H9 (cell line): ENCODE results near the gene TBCB. TPM values are rescaled to one million over a fixed set of nuclear protein-coding genes. Genes with fewer than 3 reads are reported as not detected.

Experiments
- DNase-seq: peaks from one replicate; pipeline ENCODE4 v3.0.0-alpha.2; 2017
- H2AFZ ChIP-seq: one replicate; pipeline ENCODE4 v1.6.1; 2013; ENCODE audit warnings: mild to moderate bottlenecking, low read length, control low read depth, moderate library complexity
- H2AK5ac ChIP-seq: 2 replicates; pipeline ENCODE4 v1.6.1; 2013; ENCODE audit warnings: low read length, control low read depth, mixed read lengths; ENCODE audit not compliant: insufficient read length
- H2BK120ac ChIP-seq: one replicate; pipeline ENCODE4 v1.6.1; 2013; ENCODE audit warnings: low read depth, mild to moderate bottlenecking, low read length, control low read depth, inconsistent platforms; ENCODE audit not compliant: poor library complexity, severe bottlenecking
- H2BK12ac ChIP-seq: 2 replicates; pipeline ENCODE4 v1.6.1; 2013; ENCODE audit warnings: low read length, control low read depth, mixed read lengths, low read depth; ENCODE audit not compliant: insufficient read length
- H2BK15ac ChIP-seq: 2 replicates; pipeline ENCODE4 v1.6.1; 2013; ENCODE audit warnings: low read depth, low read length, control low read depth
- H2BK20ac ChIP-seq: one replicate; pipeline ENCODE4 v1.6.1; 2013; ENCODE audit warnings: low read depth, mild to moderate bottlenecking, low read length, control low read depth, inconsistent platforms; ENCODE audit not compliant: poor library complexity, severe bottlenecking
- H2BK5ac ChIP-seq: 2 replicates; pipeline ENCODE4 v1.6.1; 2013; ENCODE audit warnings: low read length, control low read depth, mixed read lengths; ENCODE audit not compliant: insufficient read length
- H3K14ac ChIP-seq: 2 replicates; pipeline ENCODE4 v1.6.1; 2013; ENCODE audit warnings: low read length, control low read depth; ENCODE audit not compliant: insufficient read depth
- H3K18ac ChIP-seq: 2 replicates; pipeline ENCODE4 v1.6.1; 2013; ENCODE audit warnings: low read depth, mild to moderate bottlenecking, mixed read lengths, low read length, control low read depth; ENCODE audit not compliant: insufficient read length
- H3K23ac ChIP-seq: 2 replicates; pipeline ENCODE4 v1.6.1; 2013; ENCODE audit warnings: low read length, control low read depth, mixed read lengths, low read depth; ENCODE audit not compliant: insufficient read length
- H3K23me2 ChIP-seq: 2 replicates; pipeline ENCODE4 v1.6.1; 2013; ENCODE audit warnings: low read depth, mild to moderate bottlenecking, mixed read lengths, low read length, control low read depth; ENCODE audit not compliant: insufficient read length, poor library complexity, severe bottlenecking
- H3K27ac ChIP-seq: 2 replicates; pipeline ENCODE4 v1.5.1; 2013; ENCODE audit warnings: low read length, control low read depth, mixed read lengths, low read depth; ENCODE audit not compliant: insufficient read length
- H3K27me3 ChIP-seq: 2 replicates; pipeline ENCODE4 v1.6.1; 2013; ENCODE audit warnings: low read length, control low read depth, inconsistent platforms; ENCODE audit not compliant: insufficient read depth
- H3K4ac ChIP-seq: 2 replicates; pipeline ENCODE4 v1.6.1; 2013; ENCODE audit warnings: low read depth, mild to moderate bottlenecking, control low read depth, inconsistent platforms, low read length, moderate library complexity
- H3K4me1 ChIP-seq: 2 replicates; pipeline ENCODE4 v1.6.1; 2013; ENCODE audit warnings: low read length, control low read depth, inconsistent platforms; ENCODE audit not compliant: insufficient read depth
- H3K4me2 ChIP-seq: 2 replicates; pipeline ENCODE4 v1.6.1; 2013; ENCODE audit warnings: low read length, control low read depth, mixed read lengths; ENCODE audit not compliant: insufficient read length, insufficient read depth
- H3K56ac ChIP-seq: 2 replicates; pipeline ENCODE4 v1.6.1; 2013; ENCODE audit warnings: low read depth, mild to moderate bottlenecking, mixed read lengths, low read length, control low read depth; ENCODE audit not compliant: insufficient read length
- H3K79me1 ChIP-seq: 2 replicates; pipeline ENCODE4 v1.6.1; 2013; ENCODE audit warnings: low read depth, mild to moderate bottlenecking, moderate library complexity, low read length, control low read depth, inconsistent platforms; ENCODE audit not compliant: insufficient read depth, poor library complexity, severe bottlenecking
- H3K79me2 ChIP-seq: 2 replicates; pipeline ENCODE4 v1.6.1; 2013; ENCODE audit warnings: low read length, control low read depth, inconsistent platforms; ENCODE audit not compliant: insufficient read depth
- H3K9ac ChIP-seq: 2 replicates; pipeline ENCODE4 v1.6.1; 2013; ENCODE audit warnings: low read length, control low read depth, mixed read lengths; ENCODE audit not compliant: insufficient read length; ENCODE audit errors: extremely low read depth
- H3K9me3 ChIP-seq: one replicate; pipeline ENCODE4 v1.6.1; 2013; ENCODE audit warnings: low read depth, low read length, inconsistent platforms; ENCODE audit not compliant: control insufficient read depth
- H3T11ph ChIP-seq: one replicate; pipeline ENCODE4 v1.6.1; 2013; ENCODE audit warnings: mild to moderate bottlenecking, low read length, control low read depth, inconsistent platforms
- H4K20me1 ChIP-seq: one replicate; pipeline ENCODE4 v1.6.1; 2013; ENCODE audit not compliant: control insufficient read depth, insufficient read length, insufficient read depth
- H4K5ac ChIP-seq: 2 replicates; pipeline ENCODE4 v1.6.1; 2013; ENCODE audit warnings: low read depth, mild to moderate bottlenecking, mixed read lengths, low read length, control low read depth; ENCODE audit not compliant: insufficient read length
- H4K8ac ChIP-seq: replicated peaks from 2 replicates; pipeline ENCODE4 v1.6.1; 2013; ENCODE audit warnings: low read length, control low read depth, mixed read lengths, low read depth; ENCODE audit not compliant: insufficient read length
- H4K91ac ChIP-seq: 2 replicates; pipeline ENCODE4 v1.6.1; 2013; ENCODE audit warnings: low read depth, mild to moderate bottlenecking, moderate library complexity, mixed read lengths, low read length, control low read depth; ENCODE audit not compliant: insufficient read length
- H3K27ac Mint-ChIP-seq, 3 experiments: 2 replicates in 2 of 3; 3 replicates in 1 of 3; pipeline ENCODE4 v1.8.0; 2020 to 2021; ENCODE audit warnings: mixed read lengths in 3 of 3, mild to moderate bottlenecking in 1 of 3, moderate library complexity in 1 of 3
- H3K27me3 Mint-ChIP-seq: 2 replicates; pipeline ENCODE4 v1.8.0; 2021; ENCODE audit warnings: low read depth, mild to moderate bottlenecking, moderate library complexity, mixed read lengths
- H3K36me3 Mint-ChIP-seq, 3 experiments: 2 replicates in 2 of 3; 3 replicates in 1 of 3; pipeline ENCODE4 v1.8.0; 2020 to 2021; ENCODE audit warnings: low read depth in 3 of 3, mixed read lengths in 3 of 3; ENCODE audit not compliant: insufficient read depth in 1 of 3
- H3K4me1 Mint-ChIP-seq, 2 experiments: 2 replicates each; pipeline ENCODE4 v1.8.0; 2020; ENCODE audit warnings: mixed read lengths in 2 of 2
- H3K4me3 Mint-ChIP-seq, 2 experiments: 2 replicates in 1 of 2; 3 replicates in 1 of 2; pipeline ENCODE4 v1.8.0; 2020 to 2021; ENCODE audit warnings: mild to moderate bottlenecking in 2 of 2, mixed read lengths in 2 of 2, moderate library complexity in 1 of 2
- H3K9me3 Mint-ChIP-seq, 2 experiments: 2 replicates in 1 of 2; 3 replicates in 1 of 2; pipeline ENCODE4 v1.8.0; 2020; ENCODE audit warnings: mild to moderate bottlenecking in 2 of 2, mixed read lengths in 2 of 2, moderate library complexity in 1 of 2
- CTCF ChIP-seq: fragments of 200-600 bp; sonication (generic); conservative IDR thresholded peaks from 3 replicates; pipeline ENCODE4 v1.8.0; 2021; ENCODE audit warnings: antibody characterized with exemption, mild to moderate bottlenecking
- WGBS: extraction: QIAGEN DNeasy Blood & Tissue Kit; methylation state at CpG from one replicate; pipeline ENCODE4 v1.1.7; 2013; ENCODE audit warnings: missing lambda C conversion rate, low lambda C conversion rate, mixed read lengths; ENCODE audit not compliant: insufficient read length; ENCODE audit errors: extremely low coverage; 5-methylcytosine and 5-hydroxymethylcytosine counted together
- total RNA-seq: library from RNA; stranded (reverse); gene quantifications from 2 replicates; pipeline ENCODE4 v1.2.1, GENCODE V29; 2021

Gene TBCB
- total RNA-seq, 1 experiment from 2014 or later = 216 TPM

DNA sequence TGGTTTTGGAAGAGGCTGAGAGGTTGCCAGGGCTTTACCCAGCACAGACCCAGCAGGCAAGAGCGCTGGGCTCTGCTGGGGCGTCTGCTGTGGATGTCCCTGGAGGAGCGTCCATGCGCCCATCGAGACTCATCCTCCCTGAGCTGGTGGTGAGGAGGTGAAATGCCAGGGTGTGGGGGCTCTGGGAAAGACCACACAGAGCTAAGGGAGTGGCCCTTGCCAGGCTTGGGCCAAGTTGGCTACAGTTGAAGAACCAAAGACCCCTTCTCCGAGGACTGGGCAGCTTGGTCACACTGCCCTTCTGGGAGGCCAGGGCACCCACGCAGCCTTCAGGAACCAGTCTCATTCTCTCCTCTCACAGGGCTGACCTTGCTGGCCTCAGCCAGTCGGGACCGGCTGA, 28.9 kb upstream of the TBCB start:
- Histone ChIP-seq H3K9me3 (no peaks in the 10 kb centered on the region), H3K9ac (no peak overlapping the region), H2BK5ac (no peak overlapping the region), H4K20me1 (peaks cover 2% of the 10 kb centered on the region), H3K4ac (no peak overlapping the region), H2BK12ac (no peak overlapping the region), H2AK5ac (no peak overlapping the region), H3T11ph (no peak overlapping the region), H4K5ac (no peak overlapping the region), H3K27ac (no peak overlapping the region), H3K56ac (no peak overlapping the region), H3K18ac (no peak overlapping the region), H2BK15ac (no peak overlapping the region), H3K23ac (no peak overlapping the region), H3K4me1 (no peaks in the 10 kb centered on the region), H4K8ac (no peak overlapping the region), H3K79me1 (no peaks in the 10 kb centered on the region), H4K91ac (no peak overlapping the region), H3K23me2 (no peaks in the 10 kb centered on the region), H3K14ac (no peak overlapping the region), H2BK20ac (no peak overlapping the region), H2AFZ (no peak overlapping the region), H3K27me3 (no peaks in the 10 kb centered on the region), H3K79me2 (no peaks in the 10 kb centered on the region), H3K4me2 (no peak overlapping the region), H2BK120ac (no peak overlapping the region)
- no peak overlapping the region for H3K4me3 Mint-ChIP-seq
- no peak for DNase-seq
- H3K36me3 Mint-ChIP-seq = peaks cover 57 to 92% (median 72%) of the 10 kb centered on the region in 3 experiments
- H3K27ac Mint-ChIP-seq = no peak overlapping the region
- H3K9me3 Mint-ChIP-seq = no peaks in the 10 kb centered on the region
- H3K4me1 Mint-ChIP-seq = no peaks in the 10 kb centered on the region
- no peaks in the 10 kb centered on the region for H3K27me3 Mint-ChIP-seq
- no peak for TF ChIP-seq CTCF
- WGBS = no CpG with 5 or more reads among the region's 9 CpGs
